SIG-M5 treated with dmso at 0.1 percent for 504 hours (cell line): ENCODE results near the gene FKBP3.
"Not testable (repeated sequence)": the region's sequence is repeated elsewhere in the genome, so short reads cannot be mapped to it uniquely, and the experiment has no call there.

Source experiments
- DNase-seq: peaks from one replicate; lab custom pipeline; 2025; ENCODE audit not compliant: unreplicated experiment; lab: John Stamatoyannopoulos, UW

Gene FKBP3

DNA sequence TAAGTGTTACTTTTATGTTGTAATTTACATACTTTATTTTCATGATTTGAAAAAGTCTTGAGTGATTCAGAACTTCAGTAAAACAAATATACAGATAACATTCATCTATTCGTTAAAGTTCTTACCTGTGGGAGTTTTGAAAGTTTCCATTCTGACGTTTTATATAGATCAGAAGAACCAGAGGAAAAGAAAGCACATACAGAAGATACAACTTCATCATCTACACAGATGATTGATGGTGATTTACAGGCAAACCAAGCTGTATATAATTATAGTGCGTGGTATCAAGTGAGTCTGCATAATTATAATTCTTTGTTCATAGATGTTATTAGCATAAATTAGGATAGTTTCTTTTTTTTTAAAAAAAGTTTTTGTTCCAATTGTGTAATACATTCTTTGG is 20.0 kb downstream of the FKBP3 start:
- DNase-seq = no peak

DNA sequence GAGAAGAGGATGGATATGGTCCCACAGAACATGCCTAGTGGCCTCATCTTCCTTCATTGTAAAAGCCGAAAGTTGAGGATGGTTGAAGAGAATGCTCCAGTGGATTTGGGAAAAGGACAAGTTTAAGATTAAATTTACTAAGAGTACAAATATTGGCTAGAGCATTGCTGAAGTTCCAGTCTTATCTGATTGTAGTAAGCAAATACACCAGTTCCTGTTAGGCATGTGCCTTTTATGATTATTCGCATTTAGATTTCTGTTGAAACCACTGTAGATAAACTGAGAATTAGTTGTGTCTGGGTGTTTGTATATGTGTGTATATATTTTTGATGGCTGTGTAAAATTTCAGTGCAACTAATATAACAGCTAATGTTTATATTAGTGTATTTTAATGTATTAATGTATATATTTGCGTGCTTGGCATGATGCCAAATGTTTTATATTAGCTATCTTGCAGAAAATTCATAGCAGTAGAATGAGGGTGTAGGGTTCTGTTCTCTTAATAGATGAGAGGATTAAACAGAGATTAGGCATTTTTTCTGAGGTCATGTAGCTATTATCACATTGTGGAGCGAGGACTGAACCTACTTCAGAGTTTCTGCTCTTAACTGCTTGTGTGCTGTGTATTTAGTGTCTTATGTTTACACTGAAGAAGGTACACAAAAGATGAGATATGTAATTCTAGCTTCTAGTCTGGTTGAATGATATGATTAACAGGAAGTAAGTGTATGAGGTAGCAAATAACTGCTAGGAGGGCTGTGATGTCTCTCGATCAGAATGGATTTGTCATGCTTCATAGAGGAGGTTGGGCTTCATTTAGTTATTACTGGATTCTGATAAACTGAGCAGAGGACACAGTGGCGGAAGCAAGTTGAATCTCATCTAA is 21.1 kb downstream of the FKBP3 start:
- peak; percentile 27 for DNase-seq

DNA sequence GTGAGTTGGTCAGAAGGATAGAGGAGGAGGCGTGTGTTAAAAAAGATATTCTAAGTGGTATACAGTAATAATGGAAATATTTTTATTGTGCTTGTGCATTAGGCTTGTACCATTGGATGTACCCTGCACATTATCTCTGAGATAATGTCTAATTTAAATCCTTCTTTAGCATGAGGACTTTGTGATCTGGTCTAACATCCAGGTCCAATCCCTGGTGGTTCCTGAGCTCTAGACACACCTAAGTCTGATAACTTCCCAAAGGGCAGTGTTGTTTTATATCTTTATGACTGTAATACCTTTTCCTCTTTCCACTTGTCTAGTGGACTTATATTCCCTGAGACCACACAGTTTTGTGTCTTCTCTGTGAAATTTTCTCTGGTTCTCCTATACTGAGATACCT is 29.7 kb downstream of the FKBP3 start:
- DNase-seq = no peak

DNA sequence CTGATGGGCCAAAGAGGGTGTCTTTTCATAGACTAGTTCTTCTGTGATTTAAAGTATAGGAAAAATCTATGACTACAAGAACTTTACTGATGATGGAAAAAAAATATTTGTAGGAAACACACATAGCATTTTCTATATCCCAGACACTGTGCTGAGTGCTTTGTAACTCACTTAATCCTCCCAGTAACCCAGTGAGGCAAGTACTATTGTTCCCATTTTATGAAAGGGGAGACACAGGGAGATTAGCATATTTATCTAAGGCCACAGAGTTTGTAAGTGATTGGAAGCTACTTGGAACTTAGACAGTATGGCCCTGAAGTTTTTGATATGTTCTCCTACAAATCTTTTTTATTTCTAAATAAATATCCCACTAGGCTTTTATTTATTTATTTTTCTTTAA is 30.5 kb downstream of the FKBP3 start:
- no peak for DNase-seq

DNA sequence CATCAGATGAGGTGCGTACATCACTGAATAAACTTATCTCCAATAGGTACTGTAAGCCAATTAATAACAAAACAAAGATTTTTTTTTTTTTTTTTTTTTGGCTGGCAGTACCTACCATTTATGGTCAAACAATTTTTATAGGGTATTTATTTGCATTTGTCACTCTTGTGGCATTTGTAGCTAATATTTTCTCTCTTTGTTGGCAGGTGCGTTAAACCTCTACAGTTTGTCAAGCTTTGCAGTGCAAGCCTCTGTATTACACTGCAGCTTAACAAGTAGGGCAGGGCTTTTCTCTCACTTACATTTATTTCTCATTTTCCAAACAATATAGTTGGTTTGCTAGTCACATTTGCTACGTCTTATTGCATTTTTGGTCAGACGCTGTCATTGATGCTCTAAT is 38.1 kb downstream of the FKBP3 start:
- no peak for DNase-seq

DNA sequence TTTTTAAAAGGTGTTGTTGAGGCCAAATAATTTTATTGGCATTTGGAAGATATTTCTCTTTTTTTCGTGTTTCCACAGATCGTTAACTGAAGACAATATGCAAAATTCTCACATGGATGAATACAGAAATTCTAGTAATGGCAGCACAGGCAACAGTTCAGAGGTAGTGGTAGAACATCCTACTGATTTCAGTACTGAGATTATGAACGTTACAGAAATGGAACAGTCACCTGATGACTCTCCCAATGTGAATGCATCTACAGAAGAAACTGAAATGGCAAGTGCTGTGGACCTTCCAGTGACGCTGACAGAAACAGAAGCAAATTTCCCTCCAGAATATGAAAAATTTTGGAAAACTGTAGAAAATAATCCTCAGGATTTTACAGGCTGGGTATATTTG is 39.1 kb downstream of the FKBP3 start:
- no peak for DNase-seq

DNA sequence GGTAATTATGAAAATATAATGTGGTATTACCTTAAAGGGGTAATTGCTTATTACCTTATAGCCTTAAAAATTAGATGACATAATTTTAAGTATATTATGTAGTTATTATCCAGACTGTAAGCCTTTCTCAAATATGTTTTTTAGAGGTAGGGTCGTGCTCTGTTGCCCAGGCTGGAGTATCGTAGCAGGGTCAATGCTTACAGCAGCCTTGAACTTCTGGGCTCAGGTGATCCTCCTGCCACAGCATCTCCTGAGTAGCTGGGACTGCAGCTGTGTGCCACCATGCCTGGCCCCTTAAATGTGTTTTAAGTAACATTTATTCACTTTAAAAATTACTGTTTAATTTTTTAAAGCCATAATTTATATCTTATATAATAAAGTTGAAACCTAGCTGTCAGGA is 40.0 kb downstream of the FKBP3 start:
- no peak for DNase-seq

DNA sequence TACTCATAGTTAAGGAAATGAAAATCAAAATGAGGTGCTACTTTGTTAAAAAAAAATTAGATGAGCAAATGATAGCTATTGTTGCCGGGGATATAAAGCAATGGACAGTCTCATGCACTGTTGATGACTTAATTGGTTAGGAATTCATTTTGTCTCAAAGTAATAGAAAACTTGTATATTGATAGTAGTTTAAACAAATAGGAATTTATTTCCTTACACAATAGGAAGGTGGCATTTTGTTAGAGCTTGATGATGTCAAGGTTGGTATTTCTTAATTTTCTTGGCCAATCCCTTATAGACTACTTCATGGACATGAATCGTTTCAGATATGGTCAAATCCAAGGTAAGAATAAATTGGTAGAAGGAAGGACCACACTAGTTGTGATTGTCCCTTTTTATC is 42.6 kb downstream of the FKBP3 start:
- no peak for DNase-seq

DNA sequence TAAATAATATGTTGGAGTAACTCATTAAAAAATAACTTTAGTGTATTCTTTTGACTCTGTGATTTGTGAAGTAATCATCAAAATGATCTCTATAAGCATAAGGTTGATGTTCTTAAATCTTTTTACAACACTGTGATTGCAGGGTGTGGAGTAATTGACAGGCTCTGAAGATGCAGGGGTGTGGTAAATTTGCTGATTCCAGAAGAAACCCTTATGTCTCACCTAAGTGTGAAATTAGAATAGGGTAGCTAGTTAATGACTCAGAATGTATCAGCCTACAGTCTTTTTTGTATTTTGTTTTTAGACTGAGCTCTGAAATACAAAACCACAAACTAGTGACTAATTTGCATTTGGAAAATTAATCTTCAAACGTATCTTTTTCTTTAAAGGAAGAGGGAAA is 44.5 kb downstream of the FKBP3 start:
- DNase-seq = no peak

DNA sequence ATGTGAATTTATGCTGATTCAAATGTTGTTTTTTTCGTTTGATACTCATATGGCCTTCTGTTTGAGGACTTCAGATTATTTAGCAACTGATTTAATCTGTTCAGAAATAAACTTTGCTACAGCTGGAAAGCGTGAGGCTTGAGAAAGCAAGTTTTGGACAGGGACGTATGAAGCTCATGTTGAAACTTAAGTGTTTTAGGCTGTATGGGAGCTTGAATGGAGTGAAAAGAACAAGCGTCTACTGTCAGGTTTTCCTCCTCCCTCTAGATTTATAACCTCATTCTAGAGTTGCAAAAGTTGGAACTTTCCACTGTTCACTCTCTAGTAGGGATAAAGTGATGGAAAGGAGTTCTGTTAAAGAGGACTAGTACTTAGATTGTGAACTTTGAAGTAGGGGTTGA is 49.3 kb downstream of the FKBP3 start:
- peak; percentile 44 for DNase-seq

DNA sequence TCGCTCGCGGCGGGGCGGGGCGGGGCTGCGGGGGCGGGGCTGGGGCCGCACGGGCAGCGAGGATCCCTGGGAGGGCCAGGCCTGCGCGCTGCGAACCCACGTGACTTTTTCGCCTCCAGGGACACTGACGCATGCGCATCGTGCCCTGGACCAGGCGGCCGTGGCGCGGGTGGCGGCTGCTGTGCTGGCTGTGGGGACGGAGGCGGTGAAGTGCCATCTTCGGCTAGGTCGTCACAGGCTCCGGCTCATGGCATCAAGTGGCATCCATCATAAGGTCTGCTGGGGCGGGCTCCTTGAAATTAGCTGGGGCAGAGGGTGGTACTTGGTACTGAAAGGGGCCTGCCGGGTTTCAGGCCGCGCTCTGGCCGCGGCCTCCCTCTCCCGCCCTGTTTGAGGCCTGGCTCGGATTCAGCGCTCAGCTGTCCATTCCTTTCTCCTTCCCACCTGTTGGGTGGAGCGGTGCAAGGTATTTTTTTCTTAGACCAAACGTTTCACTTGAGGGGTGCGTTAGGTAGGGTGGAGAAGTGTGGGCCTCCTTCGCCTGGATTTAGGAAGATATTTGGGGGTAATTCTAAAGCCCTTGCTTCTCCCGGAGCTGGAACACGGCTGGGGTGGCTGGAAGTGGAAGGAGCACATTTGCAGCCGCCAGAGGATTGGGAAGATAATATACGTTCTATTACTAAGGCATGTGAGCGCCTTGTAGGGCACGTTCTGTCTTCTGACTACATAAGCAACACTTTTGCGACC is 50.1 kb downstream of the FKBP3 start, which contains the start of gene PRPF39:
Gene PRPF39 (plus strand): TSS at position 141 of the 747 bp plus-strand sequence. CDS start 11,124 bp downstream, outside the sequence.
- DNase-seq = peak; percentile 87

DNA sequence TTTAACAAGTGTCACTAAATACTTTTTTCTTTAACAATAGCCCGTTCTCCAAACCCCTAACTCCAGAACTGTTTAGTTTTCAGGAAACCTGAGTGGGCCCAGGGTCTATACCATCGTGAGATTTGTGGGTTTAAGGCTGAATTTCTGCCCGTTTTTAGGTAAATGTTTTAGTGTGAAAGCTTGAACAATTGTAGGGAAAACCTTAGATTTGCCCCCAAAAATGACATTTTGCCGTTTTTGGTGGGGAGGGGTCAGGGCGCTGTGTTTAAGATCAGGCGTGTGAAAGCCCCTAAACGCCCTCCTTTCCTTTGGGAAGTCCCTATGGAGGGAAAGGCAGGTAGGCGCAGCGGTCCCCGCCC is 50.7 kb downstream of the FKBP3 start:
- no peak for DNase-seq

DNA sequence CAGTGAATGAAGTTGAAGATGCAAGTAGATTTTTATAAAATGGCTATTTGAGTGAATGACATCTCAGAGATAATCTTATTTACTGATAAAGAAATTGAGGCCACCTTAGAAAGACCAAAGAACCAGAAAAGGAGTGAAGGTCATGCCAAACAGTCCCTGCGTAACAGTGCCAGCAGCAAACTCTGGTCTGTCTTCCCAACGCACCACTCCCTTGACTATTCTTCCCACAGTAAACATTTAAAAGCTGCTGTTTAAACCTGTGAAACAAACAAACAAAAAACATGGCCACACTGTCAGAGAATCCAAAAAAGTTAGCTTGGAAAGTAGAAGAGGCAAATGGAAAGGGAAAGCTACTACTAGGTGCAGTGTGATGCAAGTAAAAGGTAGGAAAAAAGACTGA is 51.9 kb downstream of the FKBP3 start:
- no peak for DNase-seq

DNA sequence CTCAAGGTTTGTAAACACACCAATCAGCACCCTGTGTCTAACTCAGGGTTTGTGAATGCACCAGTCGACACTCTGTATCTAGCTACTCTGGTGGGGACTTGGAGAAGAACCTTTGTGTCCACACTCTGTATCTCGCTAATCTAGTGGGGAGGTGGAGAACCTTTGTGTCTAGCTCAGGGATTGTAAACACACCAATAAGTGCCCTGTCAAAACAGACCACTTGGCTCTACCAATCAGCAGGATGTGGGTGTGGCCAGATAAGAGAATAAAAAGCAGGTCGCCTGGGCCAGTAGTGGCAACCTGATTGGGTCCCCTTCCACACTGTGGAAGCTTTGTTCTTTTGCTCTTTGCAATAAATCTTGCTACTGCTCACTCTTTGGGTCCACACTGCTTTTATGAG is 53.2 kb downstream of the FKBP3 start:
- not testable (repeated sequence) for DNase-seq

DNA sequence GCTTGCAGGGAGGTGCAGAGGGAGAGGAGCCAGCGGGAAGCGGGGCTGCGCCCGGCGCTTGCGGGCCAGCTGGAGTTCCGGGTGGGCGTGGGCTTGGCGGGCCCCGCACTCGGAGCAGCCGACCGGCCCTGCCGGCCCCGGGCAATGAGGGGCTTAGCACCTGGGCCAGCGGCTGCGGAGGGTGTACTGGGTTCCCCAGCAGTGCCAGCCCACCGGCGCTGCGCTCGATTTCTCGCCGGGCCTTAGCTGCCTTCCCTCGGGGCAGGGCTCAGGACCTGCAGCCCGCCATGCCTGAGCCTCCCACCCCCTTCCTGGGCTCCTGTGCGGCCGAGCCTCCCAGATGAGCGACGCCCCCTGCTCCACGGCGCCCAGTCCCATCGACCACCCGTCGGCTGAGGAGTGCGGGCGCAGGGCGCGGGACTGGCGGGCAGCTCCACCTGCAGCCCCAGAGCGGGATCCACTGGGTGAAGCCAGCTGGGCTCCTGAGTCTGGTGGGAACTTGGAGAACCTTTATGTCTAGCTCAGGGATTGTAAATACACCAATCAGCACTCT is 53.8 kb downstream of the FKBP3 start:
- not testable (repeated sequence) for DNase-seq

DNA sequence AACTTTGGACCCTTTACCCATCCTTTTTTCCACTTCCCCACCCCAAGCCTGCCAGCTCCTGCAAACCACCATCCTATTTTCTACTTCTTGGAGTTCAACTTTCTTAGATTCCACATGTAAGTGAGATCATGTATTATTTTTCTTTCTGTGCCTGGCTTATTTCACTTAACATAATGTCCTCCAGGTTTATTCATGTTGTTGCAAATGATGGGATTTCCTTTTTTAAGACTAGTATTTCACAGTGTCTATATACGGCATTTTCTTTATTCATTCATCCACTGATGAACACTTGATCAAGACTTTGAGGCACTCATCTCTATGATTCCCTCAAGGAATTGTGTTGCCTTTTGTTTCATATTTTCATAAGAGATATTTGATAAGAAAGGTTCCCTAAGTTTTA is 56.0 kb downstream of the FKBP3 start:
- DNase-seq = no peak

DNA sequence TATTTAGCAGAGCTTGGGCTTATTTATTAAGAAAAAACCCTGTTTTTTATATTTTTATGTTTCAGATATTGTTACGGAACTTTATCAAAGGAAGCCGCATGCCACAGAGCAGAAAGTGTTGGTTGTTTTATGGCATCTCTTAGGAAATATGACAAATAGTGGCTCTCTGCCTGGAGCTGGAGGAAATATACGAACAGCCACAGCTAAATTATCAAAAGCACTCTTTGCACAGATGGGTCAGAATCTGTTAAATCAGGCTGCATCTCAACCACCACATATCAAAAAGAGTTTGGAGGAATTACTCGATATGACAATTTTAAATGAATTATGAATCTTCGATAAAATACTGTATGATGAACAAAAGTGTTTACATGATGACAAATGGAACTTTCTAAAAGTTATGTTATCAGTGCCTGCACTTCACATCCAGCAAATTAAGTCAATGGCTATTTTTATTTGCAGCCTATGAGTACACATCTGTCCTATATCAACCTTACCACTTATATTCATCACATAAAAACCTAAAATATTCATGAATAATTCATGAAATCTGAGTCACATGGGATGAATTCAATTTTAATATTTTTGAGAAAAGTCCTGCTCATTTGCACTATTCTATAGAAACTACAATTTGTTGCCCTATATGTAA is 60.9 kb downstream of the FKBP3 start:
- no peak for DNase-seq

DNA sequence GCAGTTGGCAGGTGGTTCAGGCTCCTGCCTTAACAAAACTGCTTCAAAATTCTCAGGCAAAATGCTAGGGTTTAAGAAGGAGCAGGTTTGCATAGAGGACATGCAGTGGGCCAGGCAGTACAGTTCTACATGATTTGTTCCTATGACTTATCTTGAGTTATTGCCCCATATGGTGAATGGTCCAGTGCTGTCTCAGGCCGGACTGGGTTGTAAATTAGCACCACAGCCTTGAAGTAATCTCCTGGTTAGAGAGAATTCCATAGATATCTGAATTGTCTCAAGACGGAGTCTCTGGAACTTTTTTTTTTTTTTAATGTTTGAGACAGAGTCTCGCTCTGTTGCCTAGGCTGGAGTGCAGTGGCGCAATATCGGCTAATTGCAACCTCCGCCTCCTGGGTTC is 62.2 kb downstream of the FKBP3 start:
- no peak for DNase-seq

DNA sequence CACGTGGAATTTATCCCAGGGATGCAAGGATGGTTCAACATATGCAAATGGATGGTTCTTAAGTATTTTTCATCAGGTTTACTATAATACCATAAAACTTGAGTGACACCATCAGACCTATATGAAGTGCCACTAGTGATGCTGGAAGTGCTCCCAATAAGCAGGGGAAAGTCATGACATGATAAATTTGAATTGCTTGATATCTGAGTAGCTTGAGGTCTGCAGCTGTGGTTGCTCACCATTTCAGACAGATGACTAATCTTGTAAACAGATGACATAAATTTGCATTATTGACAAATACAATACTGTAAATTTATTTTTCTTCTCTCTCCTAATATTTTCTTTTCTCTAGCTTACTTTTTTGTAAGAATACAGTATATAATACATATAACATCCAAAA is 64.1 kb downstream of the FKBP3 start:
- no peak for DNase-seq

DNA sequence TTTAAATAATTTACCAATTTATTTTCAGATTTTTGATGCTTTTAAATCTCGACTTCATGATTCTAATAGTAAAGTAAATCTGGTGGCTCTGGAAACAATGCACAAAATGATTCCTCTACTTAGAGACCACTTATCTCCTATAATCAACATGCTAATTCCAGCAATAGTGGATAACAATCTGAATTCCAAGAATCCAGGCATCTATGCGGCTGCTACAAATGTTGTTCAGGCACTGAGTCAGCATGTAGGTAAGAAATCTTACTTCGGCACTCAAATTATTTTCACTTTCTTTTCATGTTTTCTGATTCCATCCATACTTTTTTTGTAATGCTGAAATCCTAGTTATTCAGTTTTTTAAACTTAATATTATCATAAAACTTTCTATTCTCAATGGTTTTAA is 65.9 kb downstream of the FKBP3 start:
- DNase-seq = no peak

DNA sequence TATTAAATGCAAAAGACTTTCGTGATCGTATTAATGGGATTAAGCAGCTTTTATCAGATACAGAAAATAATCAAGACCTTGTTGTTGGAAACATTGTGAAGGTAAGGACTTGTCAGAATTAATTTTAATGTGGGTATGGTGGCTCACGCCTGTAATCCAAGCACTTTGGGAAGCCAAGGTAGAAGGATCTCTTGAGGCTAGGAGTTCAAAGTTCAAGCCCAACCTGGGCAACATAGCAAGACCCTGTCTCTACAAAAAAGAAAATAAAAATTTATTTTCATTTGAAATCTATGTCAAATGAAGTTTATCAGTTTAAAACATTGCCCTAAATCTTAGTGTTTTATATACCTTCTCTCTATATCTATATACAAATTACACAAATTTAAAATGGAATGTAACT is 67.6 kb downstream of the FKBP3 start:
- no peak for DNase-seq

DNA sequence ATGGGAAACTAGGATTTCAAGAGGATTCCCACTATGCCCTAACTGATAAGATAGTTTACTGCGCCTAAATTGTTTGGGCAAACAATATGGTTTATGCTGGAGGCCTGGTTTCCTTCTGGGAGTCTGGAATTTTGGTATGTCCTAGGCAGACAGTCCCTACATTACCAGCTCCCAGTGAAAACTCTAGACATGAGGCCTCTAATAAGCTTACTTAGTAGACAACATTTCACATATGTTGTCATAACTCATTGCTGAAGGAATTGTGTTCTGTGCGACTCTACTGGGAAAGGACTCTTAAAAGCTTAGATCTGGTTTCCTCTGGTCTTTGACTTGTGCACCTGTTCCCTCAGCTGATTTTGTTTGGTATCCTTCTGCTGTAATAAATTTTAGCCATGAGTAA is 68.3 kb downstream of the FKBP3 start:
- no peak for DNase-seq
